Neuron (in vitro differentiated cells): ENCODE data around the gene SPATS1.

ENCODE experiments used
- H2AFZ ChIP-seq: one replicate; pipeline ENCODE4 v1.6.1; 2013; ENCODE audit warnings: low read depth, mild to moderate bottlenecking, inconsistent platforms, low read length, moderate library complexity
- H3K27me3 ChIP-seq: one replicate; pipeline ENCODE4 v1.6.1; 2013; ENCODE audit warnings: low read length; ENCODE audit not compliant: insufficient read depth
- H3K36me3 ChIP-seq: one replicate; pipeline ENCODE4 v1.6.1; 2013; ENCODE audit warnings: low read length; ENCODE audit not compliant: insufficient read depth
- H3K4me1 ChIP-seq: one replicate; pipeline ENCODE4 v1.6.1; 2013; ENCODE audit warnings: low read length; ENCODE audit not compliant: insufficient read depth
- H3K4me3 ChIP-seq: 2 replicates; pipeline ENCODE4 v1.5.1; 2013; ENCODE audit warnings: mild to moderate bottlenecking, low read length, moderate library complexity
- H3K9me3 ChIP-seq: one replicate; pipeline ENCODE4 v1.6.1; 2013; ENCODE audit warnings: low read length

Gene SPATS1

DNA sequence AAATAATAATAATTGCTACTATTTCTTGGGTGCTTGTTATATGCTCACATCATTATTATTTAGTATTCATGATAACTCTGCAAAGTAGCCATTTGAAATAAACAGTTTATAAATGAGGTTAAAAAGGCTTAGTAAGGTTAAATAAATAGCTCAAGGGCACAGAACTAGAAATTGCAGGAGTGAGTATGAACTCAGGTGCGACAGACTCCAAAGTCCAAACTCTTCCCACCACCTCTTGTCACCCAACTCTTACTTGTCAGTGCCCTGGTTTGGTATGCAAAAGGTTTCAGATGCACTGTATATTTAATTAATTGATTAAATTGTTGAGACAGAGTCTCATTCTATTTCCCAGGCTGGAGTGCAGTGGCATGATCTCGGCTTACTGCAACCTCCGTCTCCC is 24.3 kb downstream of the SPATS1 start:
- Histone ChIP-seq H3K9me3 (no peaks in the 10 kb centered on the region), H3K4me1 (no peaks in the 10 kb centered on the region), H3K27me3 (no peaks in the 10 kb centered on the region), H2AFZ (no peak overlapping the region), H3K36me3 (no peaks in the 10 kb centered on the region), H3K4me3 (no peak overlapping the region)

DNA sequence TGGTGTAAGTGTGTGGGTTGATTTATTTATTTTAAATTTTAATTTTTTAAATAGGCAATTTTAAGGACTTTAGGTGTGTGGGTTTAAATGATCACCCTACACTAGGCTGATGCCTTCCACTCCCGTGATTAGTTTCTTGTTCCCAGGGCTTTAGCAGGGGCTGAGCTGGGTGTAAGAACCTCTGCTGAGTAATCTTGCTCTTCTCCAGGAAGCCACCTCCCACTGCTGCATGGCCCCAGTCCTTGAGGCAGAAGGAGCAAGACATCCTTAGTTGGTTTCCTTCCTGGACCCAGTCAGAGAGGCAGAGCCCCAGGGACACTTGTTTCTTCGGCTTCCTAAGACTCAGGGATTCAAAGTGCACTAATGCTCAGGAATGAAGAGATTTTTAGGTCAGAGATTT is 25.2 kb downstream of the SPATS1 start:
- no peaks in the 10 kb centered on the region for H3K4me1 ChIP-seq
- H2AFZ ChIP-seq: no peak overlapping the region
- H3K27me3 ChIP-seq: no peaks in the 10 kb centered on the region
- H3K36me3 ChIP-seq: no peaks in the 10 kb centered on the region
- H3K9me3 ChIP-seq: no peaks in the 10 kb centered on the region
- no peak overlapping the region for H3K4me3 ChIP-seq

DNA sequence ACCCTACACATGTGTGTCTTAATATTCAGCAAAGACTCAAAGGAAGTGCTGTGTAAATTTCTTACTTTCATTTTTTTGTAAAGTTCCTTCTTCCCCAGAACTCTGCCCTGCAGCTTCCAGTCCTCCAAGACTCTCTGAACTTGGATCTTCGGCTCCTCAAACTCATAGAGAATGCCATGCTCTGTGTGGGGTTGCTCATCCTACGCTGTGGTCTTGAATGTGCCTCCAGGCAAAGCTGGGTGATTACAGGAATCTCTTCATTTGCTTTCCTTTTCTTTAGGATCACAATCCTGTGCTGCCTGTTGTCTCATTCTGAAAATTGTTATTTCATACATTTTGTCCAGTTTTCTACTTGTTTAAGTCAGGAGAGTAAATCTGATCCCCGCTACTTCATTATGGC is 30.6 kb downstream of the SPATS1 start:
- H3K27me3 ChIP-seq: no peaks in the 10 kb centered on the region
- H3K4me1 ChIP-seq: no peaks in the 10 kb centered on the region
- no peak overlapping the region for H2AFZ ChIP-seq
- no peaks in the 10 kb centered on the region for H3K36me3 ChIP-seq
- H3K9me3 ChIP-seq: no peaks in the 10 kb centered on the region
- H3K4me3 ChIP-seq: no peak overlapping the region

- no peak overlapping the region for H2AFZ ChIP-seq
- H3K4me1 ChIP-seq: no peaks in the 10 kb centered on the region
- H3K4me3 ChIP-seq: no peak overlapping the region
- H3K9me3 ChIP-seq: no peaks in the 10 kb centered on the region
- H3K27me3 ChIP-seq: no peaks in the 10 kb centered on the region
- no peaks in the 10 kb centered on the region for H3K36me3 ChIP-seq
These were observed 31.3 kb downstream of the SPATS1 start for GRCh38 chr6:44373787-44374186.

DNA sequence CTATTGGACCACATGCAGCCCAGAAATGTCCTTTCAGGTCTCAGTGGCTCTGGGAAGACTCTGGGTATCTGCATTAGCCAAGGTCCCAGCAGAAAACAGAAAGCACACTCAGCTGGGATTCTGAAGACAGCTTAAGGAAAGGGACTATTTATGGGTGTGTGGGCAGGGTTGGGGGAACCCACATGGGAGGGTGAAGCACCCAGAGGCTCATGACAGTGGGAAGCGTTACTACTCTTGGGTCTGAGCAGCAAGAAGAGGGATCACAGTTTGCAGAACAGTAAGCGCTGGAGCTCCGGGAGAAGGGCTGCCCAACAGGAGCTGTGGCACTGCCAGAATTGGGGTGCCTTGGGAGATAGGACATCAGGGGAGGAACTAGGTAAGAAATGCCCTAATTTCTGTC is 32.6 kb downstream of the SPATS1 start:
- Histone ChIP-seq H3K9me3 (no peaks in the 10 kb centered on the region), H3K4me3 (no peak overlapping the region), H3K27me3 (no peaks in the 10 kb centered on the region), H3K36me3 (no peaks in the 10 kb centered on the region), H2AFZ (no peak overlapping the region), H3K4me1 (no peaks in the 10 kb centered on the region)

DNA sequence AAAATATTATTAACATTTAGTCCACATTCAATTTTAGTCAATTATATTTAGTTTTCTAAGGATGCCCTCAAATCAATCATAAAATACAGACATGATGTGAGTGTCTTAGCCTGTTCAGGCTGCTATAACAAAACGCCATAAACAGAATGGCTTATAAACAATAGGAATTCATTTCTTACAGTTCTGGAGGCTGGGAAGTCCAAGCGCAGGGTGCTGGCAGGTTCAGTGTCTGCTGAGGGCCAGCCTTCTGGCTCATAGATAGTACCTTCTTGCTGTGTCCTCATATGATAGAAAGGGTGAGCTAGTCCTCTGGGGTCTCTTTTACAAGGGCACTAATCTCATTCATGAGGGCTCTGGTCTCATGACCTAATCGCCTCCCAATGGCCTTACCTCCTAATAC is 35.0 kb downstream of the SPATS1 start:
- Histone ChIP-seq H3K9me3 (no peaks in the 10 kb centered on the region), H3K36me3 (no peaks in the 10 kb centered on the region), H2AFZ (no peak overlapping the region), H3K27me3 (no peaks in the 10 kb centered on the region), H3K4me1 (no peaks in the 10 kb centered on the region), H3K4me3 (no peak overlapping the region)

DNA sequence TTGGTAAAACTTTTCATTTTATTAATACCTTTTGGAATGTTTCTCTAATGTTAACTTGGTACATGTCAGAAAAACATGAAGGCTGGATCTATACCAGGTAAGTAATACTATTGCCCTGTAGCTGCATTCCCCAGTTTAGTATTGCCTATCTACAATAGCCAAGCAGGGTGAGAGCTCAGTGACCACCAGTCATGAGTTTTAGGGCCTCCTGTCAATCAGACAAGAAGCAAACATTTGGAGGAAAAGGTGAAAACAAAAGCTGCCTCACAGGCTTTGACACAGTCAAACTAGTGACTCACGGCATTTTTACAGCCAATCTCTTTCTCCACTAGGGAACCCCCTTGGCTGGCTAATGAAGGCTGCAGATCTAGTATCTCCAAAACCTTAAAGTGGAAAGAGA is 35.5 kb downstream of the SPATS1 start:
- Histone ChIP-seq H3K27me3 (no peaks in the 10 kb centered on the region), H2AFZ (no peak overlapping the region), H3K9me3 (no peaks in the 10 kb centered on the region), H3K4me3 (no peak overlapping the region), H3K36me3 (no peaks in the 10 kb centered on the region), H3K4me1 (no peaks in the 10 kb centered on the region)

DNA sequence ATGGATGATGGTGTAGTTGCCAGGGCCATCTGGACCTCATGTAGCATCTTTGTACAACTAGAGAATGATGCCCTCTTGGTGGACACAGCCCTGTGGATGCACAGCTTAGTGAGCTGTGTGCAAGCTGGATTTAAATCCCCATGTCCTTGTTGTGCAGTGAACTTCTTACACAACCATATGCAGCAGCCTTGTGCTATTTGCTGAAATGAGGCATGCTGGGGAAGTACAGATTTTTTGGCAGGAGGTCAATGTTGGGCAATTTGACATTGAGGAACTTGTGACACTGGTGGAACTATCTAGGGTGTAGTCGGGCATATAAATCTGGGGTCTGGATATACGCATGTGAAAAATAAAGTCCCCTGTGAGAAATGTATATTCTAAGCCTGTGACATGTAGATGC is 39.3 kb downstream of the SPATS1 start:
- peaks cover 5% of the 10 kb centered on the region for H3K4me1 ChIP-seq
- H3K4me3 ChIP-seq: no peak overlapping the region
- no peaks in the 10 kb centered on the region for H3K9me3 ChIP-seq
- H3K27me3 ChIP-seq: no peaks in the 10 kb centered on the region
- H2AFZ ChIP-seq: no peak overlapping the region
- H3K36me3 ChIP-seq: no peaks in the 10 kb centered on the region

DNA sequence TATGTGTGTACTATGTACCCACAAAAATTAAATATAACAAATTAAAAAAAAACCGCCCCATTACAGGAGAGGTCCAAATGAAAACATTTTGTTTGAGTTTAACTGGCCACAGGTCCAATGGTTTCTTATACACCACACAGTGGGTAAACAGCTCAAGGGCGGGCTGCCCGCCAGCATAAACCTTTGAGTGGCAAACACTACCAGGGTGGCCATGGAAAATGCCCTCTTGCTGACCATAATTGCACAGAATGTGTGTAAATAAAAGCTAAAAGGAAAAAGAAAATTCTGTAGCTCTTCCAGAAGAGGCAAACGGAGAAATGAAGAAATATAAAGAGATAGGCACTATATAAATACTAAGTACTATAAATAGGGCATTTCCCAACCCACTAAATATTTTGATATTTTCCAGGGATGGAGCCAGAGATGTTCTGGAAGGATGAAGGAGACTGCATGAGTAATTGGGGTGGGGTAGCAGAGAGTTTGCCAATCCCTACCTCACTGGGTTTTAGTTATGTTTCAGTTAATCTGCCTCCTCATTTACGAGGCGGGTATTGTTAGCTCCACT is 44.0 kb downstream of the SPATS1 start:
- Histone ChIP-seq H3K27me3 (no peaks in the 10 kb centered on the region), H3K4me1 (peaks cover 24% of the 10 kb centered on the region), H3K36me3 (peaks cover 12% of the 10 kb centered on the region), H3K9me3 (no peaks in the 10 kb centered on the region), H3K4me3 (peak overlapping the region; percentile 72), H2AFZ (peak overlapping the region; percentile 60)

- Histone ChIP-seq H3K27me3 (no peaks in the 10 kb centered on the region), H2AFZ (peak overlapping the region; percentile 60), H3K9me3 (no peaks in the 10 kb centered on the region), H3K4me1 (peaks cover 24% of the 10 kb centered on the region), H3K36me3 (peaks cover 17% of the 10 kb centered on the region), H3K4me3 (peak overlapping the region; percentile 72)
These were observed 44.5 kb downstream of the SPATS1 start for GRCh38 chr6:44386929-44387345.

DNA sequence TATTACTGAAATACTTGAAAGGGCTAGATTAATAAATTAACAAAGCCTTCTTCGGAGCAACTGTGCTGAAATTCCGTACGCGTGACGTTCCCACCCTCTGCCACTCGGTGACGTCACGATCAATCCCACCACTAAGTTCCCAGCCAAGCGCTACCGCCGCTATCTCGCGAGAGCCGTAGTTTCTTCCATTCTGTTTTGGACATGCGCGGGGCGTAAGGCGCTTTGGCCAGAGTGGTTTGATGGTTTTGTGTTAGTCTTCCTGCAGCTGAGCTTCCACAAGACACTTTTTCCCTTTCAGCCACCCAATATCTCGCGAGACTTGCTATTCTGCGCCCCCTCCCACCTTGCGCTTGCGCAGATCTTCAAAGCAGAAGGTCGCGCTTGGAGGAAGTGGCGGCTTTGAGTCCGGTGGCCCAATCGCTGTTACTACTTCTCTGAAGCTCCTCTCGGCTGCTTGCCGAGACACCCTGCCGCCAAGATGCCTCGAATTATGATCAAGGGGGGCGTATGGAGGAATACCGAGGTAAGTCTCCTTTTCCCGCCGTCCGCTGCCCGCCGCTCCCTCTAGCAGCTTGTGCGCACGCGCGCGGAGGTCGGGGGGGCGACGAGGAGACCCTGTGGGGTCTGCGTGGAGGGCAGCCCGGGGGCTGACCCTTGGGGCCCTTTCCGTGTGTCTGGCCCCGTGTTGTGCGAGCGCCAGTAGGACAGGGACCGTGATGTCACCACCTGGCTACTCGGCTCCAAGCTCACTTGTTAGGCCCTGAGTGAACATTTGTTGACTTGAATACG is 45.1 kb downstream of the SPATS1 start, which contains the start of gene CDC5L:
CDC5L (plus strand) TSS at position 361 of the 789 bp plus-strand sequence; CDS start at position 479, 118 bp downstream.
- Histone ChIP-seq H3K4me3 (peak within 1 kb of the TSS; percentile 72), H3K27me3 (no peaks in the 10 kb centered on the region), H2AFZ (peak within 1 kb of the TSS; percentile 60), H3K4me1 (peaks cover 24% of the 10 kb centered on the region), H3K36me3 (peaks cover 23% of the 10 kb centered on the region), H3K9me3 (no peaks in the 10 kb centered on the region)

GRCh38 chr6:44388135-44388487 is 45.7 kb downstream of the SPATS1 start:
- Histone ChIP-seq H2AFZ (no peak overlapping the region), H3K36me3 (peaks cover 28% of the 10 kb centered on the region), H3K4me1 (peaks cover 24% of the 10 kb centered on the region), H3K27me3 (no peaks in the 10 kb centered on the region), H3K9me3 (no peaks in the 10 kb centered on the region), H3K4me3 (peak overlapping the region; percentile 72)

- no peaks in the 10 kb centered on the region for H3K9me3 ChIP-seq
- H3K36me3 ChIP-seq: peaks cover 36% of the 10 kb centered on the region
- peak overlapping the region; percentile 72 for H3K4me3 ChIP-seq
- no peak overlapping the region for H2AFZ ChIP-seq
- no peaks in the 10 kb centered on the region for H3K27me3 ChIP-seq
- H3K4me1 ChIP-seq: peaks cover 24% of the 10 kb centered on the region
These were observed 46.4 kb downstream of the SPATS1 start for GRCh38 chr6:44388887-44389286.
